Esophagus muscularis mucosa (tissue), 4 donors: ENCODE measurements around the gene PGAM1.

Experiments used
- EP300 ChIP-seq: sonication (generic); formaldehyde crosslinking; IDR thresholded peaks from one replicate; pipeline ENCODE4 v1.6.1; 2017; ENCODE audit warnings: antibody characterized with exemption
- POLR2A ChIP-seq: fragments of 450-650 bp; IDR thresholded peaks from one replicate; pipeline ENCODE4 v1.6.1; 2017; ENCODE audit warnings: antibody characterized with exemption, moderate library complexity, mild to moderate bottlenecking, low read depth
- POLR2AphosphoS5 ChIP-seq, 2 donors: sonication (generic); formaldehyde crosslinking; IDR thresholded peaks; one replicate each; pipeline ENCODE4 v1.6.1; 2017; ENCODE audit warnings: antibody characterized with exemption in 2 of 2
- TF ChIP-seq, protein P1 (sequence below), 3 experiments: fragments of 200-600 bp in 2 of 3; fragments of 450-650 bp in 1 of 3; sonication (generic) in 2 of 3; IDR thresholded peaks; one replicate each; pipeline ENCODE4 v1.5.1; 2017 to 2019; ENCODE audit warnings: antibody characterized with exemption in 3 of 3, mild to moderate bottlenecking in 2 of 3, moderate library complexity in 1 of 3

DNA sequence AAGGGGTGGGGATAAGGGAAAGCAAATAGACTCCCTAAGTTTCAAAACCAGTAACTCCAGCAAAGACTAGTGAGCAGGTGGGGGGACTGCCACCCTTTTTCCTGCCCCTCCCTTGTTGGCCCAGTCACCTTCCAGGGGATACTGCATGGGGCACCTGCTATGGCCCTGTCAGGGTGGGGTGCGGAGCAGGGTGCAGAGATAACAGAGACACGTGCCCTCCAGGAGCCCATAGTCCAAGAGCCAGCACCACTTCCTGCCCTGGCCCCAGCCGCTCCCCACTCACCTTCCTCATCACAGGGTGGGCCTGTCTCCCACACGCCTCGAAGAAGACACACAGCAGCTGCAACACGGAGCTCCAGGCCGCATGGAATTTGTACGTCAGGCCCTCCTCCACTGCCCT, 45.5 kb upstream of the PGAM1 start:
- TF ChIP-seq POLR2A (no peak), EP300 (no peak), POLR2AphosphoS5 (IDR thresholded peaks at IDR 0.05) (no peak)
- TF ChIP-seq, protein P1, sequence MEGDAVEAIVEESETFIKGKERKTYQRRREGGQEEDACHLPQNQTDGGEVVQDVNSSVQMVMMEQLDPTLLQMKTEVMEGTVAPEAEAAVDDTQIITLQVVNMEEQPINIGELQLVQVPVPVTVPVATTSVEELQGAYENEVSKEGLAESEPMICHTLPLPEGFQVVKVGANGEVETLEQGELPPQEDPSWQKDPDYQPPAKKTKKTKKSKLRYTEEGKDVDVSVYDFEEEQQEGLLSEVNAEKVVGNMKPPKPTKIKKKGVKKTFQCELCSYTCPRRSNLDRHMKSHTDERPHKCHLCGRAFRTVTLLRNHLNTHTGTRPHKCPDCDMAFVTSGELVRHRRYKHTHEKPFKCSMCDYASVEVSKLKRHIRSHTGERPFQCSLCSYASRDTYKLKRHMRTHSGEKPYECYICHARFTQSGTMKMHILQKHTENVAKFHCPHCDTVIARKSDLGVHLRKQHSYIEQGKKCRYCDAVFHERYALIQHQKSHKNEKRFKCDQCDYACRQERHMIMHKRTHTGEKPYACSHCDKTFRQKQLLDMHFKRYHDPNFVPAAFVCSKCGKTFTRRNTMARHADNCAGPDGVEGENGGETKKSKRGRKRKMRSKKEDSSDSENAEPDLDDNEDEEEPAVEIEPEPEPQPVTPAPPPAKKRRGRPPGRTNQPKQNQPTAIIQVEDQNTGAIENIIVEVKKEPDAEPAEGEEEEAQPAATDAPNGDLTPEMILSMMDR (IDR thresholded peaks at IDR 0.05), result no peak
